Neuron (in vitro differentiated cells): ENCODE results near the gene MPDZ.

Experiments
- H2AFZ ChIP-seq: one replicate; pipeline ENCODE4 v1.6.1; 2013; ENCODE audit warnings: low read depth, mild to moderate bottlenecking, inconsistent platforms, low read length, moderate library complexity
- H3K27me3 ChIP-seq: one replicate; pipeline ENCODE4 v1.6.1; 2013; ENCODE audit warnings: low read length; ENCODE audit not compliant: insufficient read depth
- H3K36me3 ChIP-seq: one replicate; pipeline ENCODE4 v1.6.1; 2013; ENCODE audit warnings: low read length; ENCODE audit not compliant: insufficient read depth
- H3K4me1 ChIP-seq: one replicate; pipeline ENCODE4 v1.6.1; 2013; ENCODE audit warnings: low read length; ENCODE audit not compliant: insufficient read depth
- H3K4me3 ChIP-seq: 2 replicates; pipeline ENCODE4 v1.5.1; 2013; ENCODE audit warnings: mild to moderate bottlenecking, low read length, moderate library complexity
- H3K9me3 ChIP-seq: one replicate; pipeline ENCODE4 v1.6.1; 2013; ENCODE audit warnings: low read length

The MPDZ gene, protein sequence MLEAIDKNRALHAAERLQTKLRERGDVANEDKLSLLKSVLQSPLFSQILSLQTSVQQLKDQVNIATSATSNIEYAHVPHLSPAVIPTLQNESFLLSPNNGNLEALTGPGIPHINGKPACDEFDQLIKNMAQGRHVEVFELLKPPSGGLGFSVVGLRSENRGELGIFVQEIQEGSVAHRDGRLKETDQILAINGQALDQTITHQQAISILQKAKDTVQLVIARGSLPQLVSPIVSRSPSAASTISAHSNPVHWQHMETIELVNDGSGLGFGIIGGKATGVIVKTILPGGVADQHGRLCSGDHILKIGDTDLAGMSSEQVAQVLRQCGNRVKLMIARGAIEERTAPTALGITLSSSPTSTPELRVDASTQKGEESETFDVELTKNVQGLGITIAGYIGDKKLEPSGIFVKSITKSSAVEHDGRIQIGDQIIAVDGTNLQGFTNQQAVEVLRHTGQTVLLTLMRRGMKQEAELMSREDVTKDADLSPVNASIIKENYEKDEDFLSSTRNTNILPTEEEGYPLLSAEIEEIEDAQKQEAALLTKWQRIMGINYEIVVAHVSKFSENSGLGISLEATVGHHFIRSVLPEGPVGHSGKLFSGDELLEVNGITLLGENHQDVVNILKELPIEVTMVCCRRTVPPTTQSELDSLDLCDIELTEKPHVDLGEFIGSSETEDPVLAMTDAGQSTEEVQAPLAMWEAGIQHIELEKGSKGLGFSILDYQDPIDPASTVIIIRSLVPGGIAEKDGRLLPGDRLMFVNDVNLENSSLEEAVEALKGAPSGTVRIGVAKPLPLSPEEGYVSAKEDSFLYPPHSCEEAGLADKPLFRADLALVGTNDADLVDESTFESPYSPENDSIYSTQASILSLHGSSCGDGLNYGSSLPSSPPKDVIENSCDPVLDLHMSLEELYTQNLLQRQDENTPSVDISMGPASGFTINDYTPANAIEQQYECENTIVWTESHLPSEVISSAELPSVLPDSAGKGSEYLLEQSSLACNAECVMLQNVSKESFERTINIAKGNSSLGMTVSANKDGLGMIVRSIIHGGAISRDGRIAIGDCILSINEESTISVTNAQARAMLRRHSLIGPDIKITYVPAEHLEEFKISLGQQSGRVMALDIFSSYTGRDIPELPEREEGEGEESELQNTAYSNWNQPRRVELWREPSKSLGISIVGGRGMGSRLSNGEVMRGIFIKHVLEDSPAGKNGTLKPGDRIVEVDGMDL (N-terminal part only)

DNA sequence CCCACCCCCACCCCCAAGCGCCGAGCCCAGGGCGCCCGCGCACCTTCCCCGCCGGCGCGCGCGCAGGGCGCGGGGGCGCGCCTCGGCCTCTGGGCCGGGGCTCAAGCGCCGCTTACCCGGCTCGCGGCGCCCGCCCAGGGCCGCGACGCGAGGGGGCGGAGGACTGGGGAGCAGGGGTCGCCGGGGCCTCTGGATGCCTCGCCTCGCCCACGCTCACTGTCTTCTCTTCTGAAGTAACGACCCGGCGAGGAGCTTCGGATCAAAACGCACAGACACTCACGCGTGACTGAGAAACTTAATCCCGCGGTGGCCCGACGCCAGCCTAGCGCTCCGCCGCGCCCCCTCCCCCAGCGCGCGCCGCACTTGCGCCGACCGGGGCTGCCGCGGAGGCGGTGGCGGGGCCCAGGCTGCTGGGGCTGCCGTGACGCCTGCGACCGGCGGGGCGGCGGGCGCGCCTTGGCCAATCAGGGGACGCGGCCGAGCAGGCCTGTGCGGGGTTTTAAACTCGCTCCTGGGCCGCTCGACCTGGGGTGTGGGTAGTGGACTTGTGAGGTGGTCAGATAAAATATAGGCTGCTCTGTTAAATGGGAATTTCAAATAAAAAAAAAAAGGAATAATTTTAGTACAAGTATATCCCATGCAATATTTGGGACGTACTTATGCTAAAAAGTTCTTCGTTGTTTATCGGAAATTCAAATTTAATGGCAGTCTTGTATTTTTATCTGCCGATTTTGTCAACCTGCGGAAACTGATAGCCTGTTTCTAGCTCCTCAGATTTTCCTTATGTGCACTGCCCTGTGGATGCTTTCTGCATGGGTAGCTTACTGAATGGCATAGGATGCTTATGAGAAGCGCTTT, at the start of gene MPDZ:
Gene MPDZ, minus strand, starts transcription at position 409 of the 858 bp plus-strand sequence. CDS start 29,377 bp downstream, outside the sequence.
- Histone ChIP-seq H3K9me3 (no peaks in the 10 kb centered on the region), H3K27me3 (no peaks in the 10 kb centered on the region), H2AFZ (peak within 1 kb of the TSS; percentile 82), H3K4me3 (peak within 1 kb of the TSS; percentile 87), H3K36me3 (no peaks in the 10 kb centered on the region), H3K4me1 (peaks cover 34% of the 10 kb centered on the region)

DNA sequence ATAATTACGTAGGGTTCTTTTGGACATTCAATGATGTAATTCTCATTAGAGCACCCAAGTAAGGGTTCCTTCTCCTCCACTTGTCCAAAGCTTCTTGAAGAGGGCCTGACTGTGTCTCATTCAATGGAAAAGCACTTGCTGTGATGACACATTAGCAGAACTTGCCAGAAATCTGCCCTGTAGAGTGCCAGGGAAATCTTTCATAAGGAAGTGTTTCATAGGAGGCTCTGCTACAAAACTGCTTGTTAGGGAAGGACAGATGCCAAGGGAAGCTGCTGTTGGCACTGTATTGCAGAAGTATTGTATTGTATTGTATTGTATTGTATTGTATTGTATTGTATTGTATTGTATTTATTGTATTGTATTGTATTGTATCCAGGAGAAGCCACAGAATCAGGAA, 45.5 kb upstream of the MPDZ start:
- no peaks in the 10 kb centered on the region for H3K27me3 ChIP-seq
- H2AFZ ChIP-seq: no peak overlapping the region
- H3K36me3 ChIP-seq: no peaks in the 10 kb centered on the region
- no peaks in the 10 kb centered on the region for H3K4me1 ChIP-seq
- H3K9me3 ChIP-seq: no peaks in the 10 kb centered on the region
- no peak overlapping the region for H3K4me3 ChIP-seq

DNA sequence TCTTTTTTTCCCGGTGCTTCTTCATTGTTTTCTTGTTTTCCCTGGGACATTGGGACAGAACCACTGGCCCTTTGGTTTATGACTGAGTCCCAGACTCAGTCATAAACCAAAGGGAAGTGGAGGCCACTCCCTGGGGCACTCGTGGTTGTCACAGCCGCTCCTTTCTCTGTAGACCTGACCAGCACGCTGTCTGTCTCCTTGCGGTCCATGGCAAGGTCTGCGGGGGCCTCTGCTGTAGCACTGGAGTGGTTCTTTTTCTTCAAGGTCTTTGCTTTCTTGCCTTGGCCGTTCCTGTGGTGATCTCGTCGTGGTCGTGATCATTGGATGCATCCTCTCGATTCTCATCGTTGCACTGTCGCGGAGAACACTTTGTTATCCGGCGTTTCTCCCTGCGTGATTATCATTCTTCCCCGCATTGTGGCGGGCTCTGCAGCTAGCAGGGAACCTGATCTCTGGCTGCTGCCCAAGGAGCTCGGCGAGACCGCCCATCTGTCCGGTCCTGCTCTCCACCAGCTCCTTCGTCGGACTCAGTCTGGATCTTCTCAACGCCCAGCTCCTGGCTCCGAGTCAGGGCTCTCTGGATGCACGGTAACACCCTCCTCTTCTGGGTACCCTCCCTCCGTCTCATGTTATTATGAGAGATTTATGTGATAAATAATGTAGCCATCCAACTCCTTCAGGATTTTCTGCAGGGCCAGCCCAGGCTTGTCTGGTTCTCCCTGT, 43.5 kb upstream of the MPDZ start:
- Histone ChIP-seq H3K9me3 (no peaks in the 10 kb centered on the region), H3K27me3 (no peaks in the 10 kb centered on the region), H2AFZ (no peak overlapping the region), H3K4me1 (no peaks in the 10 kb centered on the region), H3K4me3 (no peak overlapping the region), H3K36me3 (no peaks in the 10 kb centered on the region)

DNA sequence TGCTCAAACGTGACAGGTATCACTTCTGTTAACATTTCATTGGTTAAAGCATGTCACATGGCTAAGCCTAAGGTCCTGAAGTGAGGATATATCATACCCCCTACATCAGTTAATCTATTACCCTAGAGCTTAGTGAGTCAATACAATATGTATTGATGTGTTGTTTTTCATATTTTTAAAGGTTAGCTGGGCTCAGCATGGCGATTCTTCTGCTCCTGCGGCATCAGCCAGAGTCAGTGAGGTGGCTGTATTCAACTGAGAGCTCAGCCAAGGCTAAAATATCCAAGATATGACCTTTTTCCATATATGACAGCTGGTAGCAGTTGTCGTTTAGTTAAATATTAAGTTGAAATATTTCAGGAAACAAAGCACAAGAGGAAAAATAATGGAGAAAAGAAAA, 38.5 kb upstream of the MPDZ start:
- Histone ChIP-seq H3K4me1 (no peaks in the 10 kb centered on the region), H3K9me3 (no peaks in the 10 kb centered on the region), H3K27me3 (no peaks in the 10 kb centered on the region), H3K4me3 (no peak overlapping the region), H2AFZ (no peak overlapping the region), H3K36me3 (no peaks in the 10 kb centered on the region)

DNA sequence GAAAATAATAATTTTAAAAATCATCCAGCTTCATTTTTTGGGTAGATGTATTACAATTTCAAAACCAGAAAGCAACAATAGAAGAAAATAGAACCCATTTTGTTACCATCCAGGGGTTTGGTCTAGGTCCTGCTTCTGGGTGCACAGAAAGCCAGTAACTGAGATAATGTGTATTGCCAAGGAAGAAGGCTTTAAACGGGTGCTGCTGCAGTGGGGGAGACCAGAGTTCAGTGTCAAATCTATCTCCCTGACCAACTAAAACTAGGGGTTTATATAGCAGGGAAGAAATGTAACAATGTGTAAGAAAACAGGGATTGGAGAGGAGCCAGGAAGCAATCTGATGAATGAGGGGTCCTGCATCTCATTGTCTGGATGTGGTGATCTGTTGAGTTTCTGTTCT, 17.5 kb upstream of the MPDZ start:
- H3K4me1 ChIP-seq: peaks cover 2% of the 10 kb centered on the region
- no peaks in the 10 kb centered on the region for H3K9me3 ChIP-seq
- no peak overlapping the region for H2AFZ ChIP-seq
- no peaks in the 10 kb centered on the region for H3K36me3 ChIP-seq
- H3K4me3 ChIP-seq: no peak overlapping the region
- no peaks in the 10 kb centered on the region for H3K27me3 ChIP-seq

DNA sequence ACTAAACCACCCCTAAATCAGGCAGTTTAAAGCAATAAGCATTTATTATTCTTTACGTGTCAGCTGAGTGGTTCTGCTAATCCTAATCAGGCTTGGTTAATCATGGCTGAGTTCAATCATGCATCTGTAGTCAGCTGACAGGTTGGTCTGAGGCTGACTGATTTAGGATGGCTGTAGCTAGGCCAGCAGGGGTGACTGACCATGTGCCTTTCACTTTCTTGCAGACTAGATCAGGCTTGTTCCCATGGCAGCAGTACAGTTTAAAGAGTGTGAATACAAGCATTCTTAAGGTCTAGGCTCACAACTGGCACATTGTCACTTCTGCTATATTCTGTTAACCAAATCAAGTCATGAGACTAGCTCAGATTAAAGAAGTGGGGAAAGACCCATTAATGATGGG, 16.1 kb upstream of the MPDZ start:
- no peaks in the 10 kb centered on the region for H3K36me3 ChIP-seq
- no peaks in the 10 kb centered on the region for H3K27me3 ChIP-seq

DNA sequence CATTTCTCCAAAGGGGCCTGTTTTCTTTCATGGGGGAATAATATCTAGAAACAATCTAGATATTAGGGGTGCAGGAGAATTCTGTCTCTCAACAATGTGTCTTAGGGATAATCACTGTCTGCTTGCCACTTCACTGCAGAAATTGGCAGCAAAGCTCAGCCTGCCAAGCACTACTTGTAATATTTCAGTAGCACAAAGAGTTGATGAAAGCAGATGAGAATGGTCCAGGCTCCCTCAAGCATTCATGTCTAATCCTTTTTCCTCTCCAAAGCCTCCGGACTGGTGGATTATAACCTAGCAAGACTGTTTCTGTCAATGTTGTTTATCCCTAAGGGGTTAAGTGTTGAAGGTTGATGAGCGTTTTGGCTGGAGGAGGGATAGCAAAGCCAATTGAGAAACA, 13.3 kb upstream of the MPDZ start:
- Histone ChIP-seq H2AFZ (no peak overlapping the region), H3K27me3 (no peaks in the 10 kb centered on the region), H3K36me3 (no peaks in the 10 kb centered on the region), H3K4me3 (no peak overlapping the region), H3K4me1 (peaks cover 2% of the 10 kb centered on the region), H3K9me3 (no peaks in the 10 kb centered on the region)

More for the DNA sequence above, 16.1 kb upstream of the MPDZ start:
- Histone ChIP-seq H2AFZ (no peak overlapping the region), H3K9me3 (no peaks in the 10 kb centered on the region), H3K4me1 (peaks cover 2% of the 10 kb centered on the region), H3K4me3 (no peak overlapping the region)

DNA sequence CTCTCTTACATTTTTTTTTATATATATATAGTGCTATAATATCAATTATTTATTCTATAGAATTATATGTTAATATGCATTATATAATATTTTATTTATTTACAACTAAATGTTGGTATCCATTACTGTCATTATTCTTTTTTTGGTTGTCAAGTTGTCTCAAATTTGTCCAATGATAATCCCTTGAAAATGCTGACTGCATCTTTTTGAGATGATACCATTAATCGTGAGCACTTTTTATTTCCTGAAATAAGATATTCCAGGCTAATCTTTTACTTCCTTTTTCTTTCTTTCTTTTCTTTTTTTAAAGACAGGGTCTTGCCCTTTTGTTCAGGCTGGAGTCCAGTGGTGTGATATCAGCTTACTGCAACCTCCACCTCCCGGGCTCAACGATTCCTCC, 12.7 kb upstream of the MPDZ start:
- H3K36me3 ChIP-seq: no peaks in the 10 kb centered on the region
- H3K4me3 ChIP-seq: no peak overlapping the region
- no peak overlapping the region for H2AFZ ChIP-seq
- H3K9me3 ChIP-seq: no peaks in the 10 kb centered on the region
- peaks cover 2% of the 10 kb centered on the region for H3K4me1 ChIP-seq
- H3K27me3 ChIP-seq: no peaks in the 10 kb centered on the region

DNA sequence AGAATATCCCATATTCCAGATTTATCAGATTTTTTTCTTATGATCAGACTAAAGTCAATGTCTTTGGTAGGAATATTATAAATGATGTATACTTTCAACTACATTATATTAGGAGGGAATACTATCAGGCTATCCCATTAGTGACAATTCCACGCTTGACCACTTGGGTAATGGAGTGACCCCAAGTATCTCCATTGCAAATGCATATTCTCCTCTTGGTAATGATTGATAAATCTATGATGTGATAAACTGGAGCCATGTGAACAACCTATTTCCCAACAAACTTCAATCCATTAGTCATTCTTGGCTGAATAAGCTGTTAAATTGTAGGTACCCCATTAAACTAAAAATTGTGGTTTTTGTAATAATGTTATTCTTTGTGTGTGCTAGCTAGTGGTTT, 12.2 kb upstream of the MPDZ start:
- Histone ChIP-seq H3K9me3 (no peaks in the 10 kb centered on the region), H3K4me1 (peaks cover 2% of the 10 kb centered on the region), H3K4me3 (no peak overlapping the region), H3K27me3 (no peaks in the 10 kb centered on the region), H3K36me3 (no peaks in the 10 kb centered on the region), H2AFZ (no peak overlapping the region)

DNA sequence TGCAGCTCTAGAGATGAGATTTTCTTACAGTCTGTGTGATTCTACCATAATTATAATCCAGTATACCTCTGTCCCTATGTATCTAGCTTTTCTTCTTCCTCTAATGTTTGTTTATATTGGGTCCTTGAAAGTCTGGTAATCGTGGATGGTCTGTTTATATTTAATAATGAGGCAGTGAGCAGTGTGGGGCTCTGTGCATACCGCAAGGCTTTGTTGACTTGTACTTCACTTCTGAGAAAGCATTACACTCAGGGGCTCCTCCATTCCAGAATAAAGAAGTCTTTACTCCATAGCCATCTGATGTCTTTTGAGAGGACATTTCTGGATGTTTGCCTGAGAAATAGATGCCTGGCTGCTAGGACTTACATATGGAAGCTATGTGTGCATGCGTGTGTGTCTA, 4.5 kb upstream of the MPDZ start:
- H3K9me3 ChIP-seq: no peaks in the 10 kb centered on the region
- no peaks in the 10 kb centered on the region for H3K27me3 ChIP-seq
- no peak overlapping the region for H2AFZ ChIP-seq
- no peaks in the 10 kb centered on the region for H3K36me3 ChIP-seq
- no peak overlapping the region for H3K4me3 ChIP-seq
- H3K4me1 ChIP-seq: peaks cover 31% of the 10 kb centered on the region

DNA sequence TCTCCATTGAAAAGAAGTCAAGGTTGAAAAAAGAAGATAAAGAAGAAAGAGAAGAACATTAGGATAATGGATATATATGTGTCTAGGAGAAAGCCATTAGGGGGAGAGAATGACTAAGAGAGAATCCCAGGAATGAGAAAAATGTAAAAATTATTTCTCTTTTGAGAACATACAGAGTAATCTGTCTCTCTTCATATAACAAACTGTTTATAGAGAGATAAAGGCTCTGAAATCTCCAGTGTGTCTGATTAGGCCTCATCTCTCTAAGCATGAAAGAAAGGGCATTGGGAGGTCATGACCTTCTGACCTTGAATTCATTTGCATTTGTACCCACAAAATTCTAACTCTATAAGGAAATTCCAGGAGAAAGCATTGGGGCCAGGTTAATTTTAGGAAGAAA, 3.5 kb upstream of the MPDZ start:
- H3K4me1 ChIP-seq: peaks cover 31% of the 10 kb centered on the region
- H3K27me3 ChIP-seq: no peaks in the 10 kb centered on the region
- no peak overlapping the region for H3K4me3 ChIP-seq
- H3K36me3 ChIP-seq: no peaks in the 10 kb centered on the region
- no peak overlapping the region for H2AFZ ChIP-seq
- H3K9me3 ChIP-seq: no peaks in the 10 kb centered on the region
